ENCODE results near the gene PIK3IP1.

The PIK3IP1 gene

DNA sequence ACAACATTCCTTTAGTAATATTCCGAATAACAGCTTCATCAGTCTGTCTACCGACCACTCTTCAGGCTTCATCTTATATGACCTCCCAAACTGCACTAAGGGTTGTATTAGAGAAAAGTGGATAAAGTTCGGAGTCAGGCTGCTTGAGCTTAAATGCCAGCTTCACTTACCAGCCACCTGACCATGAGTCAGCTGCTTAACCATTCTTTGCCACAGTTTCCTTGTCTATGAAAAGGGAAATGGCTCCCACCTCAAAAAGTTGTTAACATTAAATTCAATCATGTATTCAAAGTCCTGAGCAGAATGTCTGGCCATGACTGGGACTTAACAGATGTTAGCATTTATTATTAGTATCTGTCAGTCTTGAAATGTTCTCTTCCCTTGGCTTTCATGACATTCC lies 59.3 kb downstream of the PIK3IP1 start:
- no peak for DNase-seq

More for the DNA sequence above, 59.3 kb downstream of the PIK3IP1 start:
- intact Hi-C loops (cut with DNase I), result loop anchor here (10.0 kb wide), 2 partner anchors 148 to 288 kb away; partner anchors contain the start of gene SMTN
